ENCODE measurements around the gene TMTC1. TPM values are rescaled to one million over a fixed set of nuclear protein-coding genes. Genes with fewer than 3 reads are reported as not detected.

TMTC1 gene
- total and polyA plus RNA-seq, 9 of the 15 experiments (the other 6 are each of a cell fraction or from before 2014, with no cell fraction given): under 0.01 to 0.18 (median 0.06) TPM; not detected in 2

DNA sequence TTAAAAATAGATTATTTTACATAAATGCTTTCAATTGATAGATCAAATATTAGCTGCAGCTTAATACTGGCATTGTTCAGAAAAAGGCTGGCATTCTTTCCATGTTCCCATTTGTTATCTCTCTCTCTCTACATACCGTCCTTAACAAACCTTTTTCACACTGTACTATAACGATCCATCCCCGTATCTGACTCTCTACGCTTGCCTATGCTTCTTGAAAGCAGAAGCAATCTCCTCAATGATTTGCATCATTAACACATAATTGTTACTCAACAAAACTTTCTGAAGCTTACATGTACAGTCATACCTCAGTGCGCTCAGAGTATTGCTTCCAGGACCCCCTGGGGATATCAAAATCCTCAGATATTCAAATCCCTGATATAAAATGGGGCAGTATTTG, 89.7 kb downstream of the TMTC1 start:
- H3K9me1 ChIP-seq (ENCODE audit: control insufficient read depth, insufficient read depth, low read length): no peaks in the 10 kb centered on the region
- ChIA-PET POLR2A (interaction anchor here (0.6 kb wide), 1 partner anchor 134 kb away, joined by 3 read pairs; no protein-coding TSS in a partner anchor), CTCF (ENCODE audit: low intra/inter-chr PET ratio) (no interaction called here)
- no peak overlapping the region for H2AFZ ChIP-seq (ENCODE audit: low read depth, low read length)
- H3K9me3 ChIP-seq (replicated peaks; ENCODE audit: control insufficient read depth, insufficient read depth, low read depth, low read length): no peaks in the 10 kb centered on the region
- no peaks in the 10 kb centered on the region for H3K79me2 ChIP-seq (ENCODE audit: control insufficient read depth, insufficient read depth, low read length)
- H3K4me2 ChIP-seq (ENCODE audit: insufficient read depth, low read length): no peak overlapping the region
- H3K27ac ChIP-seq (ENCODE audit: extremely low read depth, low read depth, low read length): no peak overlapping the region
- no peak for DNase-seq (ENCODE audit: extremely low read depth in 1 of 4, low spot score in 3 of 4)
- TF ChIP-seq FOXJ3 (CRISPR knock-in tag; IDR thresholded peaks at IDR 0.05) (no peak), DMBX1 (CRISPR knock-in tag; IDR thresholded peaks at IDR 0.05; ENCODE audit: borderline replicate concordance) (no peak)
- in situ Hi-C loops (cut with MboI): no loop called here
- intact Hi-C loops (cut with micrococcal nuclease): no loop called here
- no peaks in the 10 kb centered on the region for H3K4me1 ChIP-seq (replicated peaks in 1 of 2; ENCODE audit: control insufficient read depth in 2 of 2, insufficient read depth in 2 of 2, low read length in 2 of 2)
- no TSS peak for BruUV-seq (replicated peaks)
- no peak overlapping the region for H3K4me3 ChIP-seq
- no peaks in the 10 kb centered on the region for H4K20me1 ChIP-seq (replicated peaks; ENCODE audit: control insufficient read depth, insufficient read depth, low read length)
- 2% methylated on average over 5 of the region's 5 CpGs for WGBS (ENCODE audit: insufficient coverage, low coverage, missing lambda C conversion rate)
- FAIRE-seq: no peak
- no peak overlapping the region for H3K9ac ChIP-seq (ENCODE audit: insufficient read depth in 1 of 2, low read depth in 2 of 2, low read length in 2 of 2)
- ATAC-seq: no peak
- H3K27me3 ChIP-seq (ENCODE audit: control insufficient read depth in 2 of 2, insufficient read depth in 2 of 2, low read length in 2 of 2): no peaks in the 10 kb centered on the region
- H3K36me3 ChIP-seq (ENCODE audit: control insufficient read depth, insufficient read depth, low read length): no peaks in the 10 kb centered on the region

DNA sequence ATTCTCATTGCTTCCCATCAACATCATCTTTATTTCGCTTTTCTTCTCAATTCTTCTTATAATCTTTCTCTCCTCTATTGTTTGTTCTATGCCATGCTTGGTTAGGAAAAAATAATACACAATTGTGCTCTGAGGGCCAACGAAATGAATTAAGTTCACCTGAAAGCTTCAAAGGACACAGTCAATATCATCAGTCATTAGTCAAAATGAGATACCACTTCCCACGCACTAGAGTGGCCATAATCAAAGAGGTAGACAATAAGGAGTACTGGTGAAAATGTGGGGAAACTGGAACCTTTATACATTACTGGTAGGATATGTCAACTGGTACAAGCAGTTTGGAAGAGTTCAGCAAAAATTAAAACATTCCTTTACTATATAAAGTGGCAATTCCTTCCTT, 91.5 kb downstream of the TMTC1 start:
- Histone ChIP-seq H3K9ac (ENCODE audit: insufficient read depth in 1 of 2, low read depth in 2 of 2, low read length in 2 of 2) (no peak overlapping the region), H3K4me1 (replicated peaks in 1 of 2; ENCODE audit: control insufficient read depth in 2 of 2, insufficient read depth in 2 of 2, low read length in 2 of 2) (no peaks in the 10 kb centered on the region), H3K79me2 (ENCODE audit: control insufficient read depth, insufficient read depth, low read length) (no peaks in the 10 kb centered on the region), H3K9me3 (replicated peaks; ENCODE audit: control insufficient read depth, insufficient read depth, low read depth, low read length) (no peaks in the 10 kb centered on the region), H3K36me3 (ENCODE audit: control insufficient read depth, insufficient read depth, low read length) (no peaks in the 10 kb centered on the region), H3K9me1 (ENCODE audit: control insufficient read depth, insufficient read depth, low read length) (no peaks in the 10 kb centered on the region), H3K4me3 (no peak overlapping the region), H3K27me3 (ENCODE audit: control insufficient read depth in 2 of 2, insufficient read depth in 2 of 2, low read length in 2 of 2) (no peaks in the 10 kb centered on the region), H2AFZ (ENCODE audit: low read depth, low read length) (no peak overlapping the region), H3K4me2 (ENCODE audit: insufficient read depth, low read length) (no peak overlapping the region), H4K20me1 (replicated peaks; ENCODE audit: control insufficient read depth, insufficient read depth, low read length) (no peaks in the 10 kb centered on the region), H3K27ac (ENCODE audit: extremely low read depth, low read depth, low read length) (no peak overlapping the region)
- in situ Hi-C loops (cut with MboI): no loop called here
- DNase-seq (ENCODE audit: extremely low read depth in 1 of 4, low spot score in 3 of 4) (no peak), FAIRE-seq (no peak), ATAC-seq (no peak)
- CTCF ChIA-PET (ENCODE audit: low intra/inter-chr PET ratio): no interaction called here
- intact Hi-C loops (cut with micrococcal nuclease): no loop called here
- POLR2A ChIA-PET: no interaction called here
- 0% methylated on average over 3 of the region's 3 CpGs for WGBS (ENCODE audit: insufficient coverage, low coverage, missing lambda C conversion rate)
- BruUV-seq (replicated peaks): no TSS peak
- TF ChIP-seq, protein P1, sequence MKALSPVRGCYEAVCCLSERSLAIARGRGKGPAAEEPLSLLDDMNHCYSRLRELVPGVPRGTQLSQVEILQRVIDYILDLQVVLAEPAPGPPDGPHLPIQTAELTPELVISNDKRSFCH (CRISPR knock-in tag; IDR thresholded peaks at IDR 0.05): no peak
- TF ChIP-seq, protein P1 (tag; IDR thresholded peaks at IDR 0.05): no peak
- TF ChIP-seq NCOA4 (IDR thresholded peaks at IDR 0.05; ENCODE audit: partially characterized antibody) (no peak), EGR1 (conservative IDR thresholded peaks at IDR 0.05) (no peak), POLR2AphosphoS2 (IDR thresholded peaks at IDR 0.05; ENCODE audit: low read length) (no peak), ZNF146 (CRISPR knock-in tag; IDR thresholded peaks at IDR 0.05; ENCODE audit: unreplicated experiment) (no peak)

Measured in K562 (cell line).